ENCODE data around the gene GABBR2.

Gene GABBR2

GRCh38 chr9:98576859-98577258 is 131.9 kb downstream of the GABBR2 start:
- 100% methylated on average over 1 of the region's 3 CpGs for WGBS (ENCODE audit: extremely low coverage, insufficient coverage, insufficient read length)
- Histone ChIP-seq H2AK5ac (ENCODE audit: low read length) (no peak overlapping the region), H3K27ac (ENCODE audit: low read depth, low read length) (no peak overlapping the region)

GRCh38 chr9:98576354-98576753 is 132.4 kb downstream of the GABBR2 start:
- no peak overlapping the region for H3K4me2 ChIP-seq (ENCODE audit: low read length)
- H3K4me3 ChIP-seq (ENCODE audit: low read depth, low read length): no peak overlapping the region
- H2AK5ac ChIP-seq (ENCODE audit: low read length): no peak overlapping the region
- no peak overlapping the region for H2BK5ac ChIP-seq (ENCODE audit: low read depth, low read length, poor library complexity)
- no peak overlapping the region for H4K12ac ChIP-seq (ENCODE audit: low read depth, low read length)
- no peaks in the 10 kb centered on the region for H3K9me3 ChIP-seq (ENCODE audit: insufficient read depth, low read depth, low read length)
- H2AFZ ChIP-seq (ENCODE audit: insufficient read depth, low read length, poor library complexity): no peak overlapping the region
- H3K79me2 ChIP-seq (ENCODE audit: control insufficient read depth, insufficient read depth, low read length, poor library complexity): no peaks in the 10 kb centered on the region
- no peak overlapping the region for H3K14ac ChIP-seq (ENCODE audit: low read length)
- no peak overlapping the region for H3K18ac ChIP-seq (ENCODE audit: low read length)
- H3K4ac ChIP-seq (ENCODE audit: low read depth, low read length): no peak overlapping the region
- H3K9ac ChIP-seq (ENCODE audit: low read length): no peak overlapping the region
- no peaks in the 10 kb centered on the region for H3K79me1 ChIP-seq (ENCODE audit: low read length)
- no peaks in the 10 kb centered on the region for H3K36me3 ChIP-seq (ENCODE audit: control insufficient read depth in 1 of 2, insufficient read depth in 2 of 2, low read length in 2 of 2)
- H3K23ac ChIP-seq (ENCODE audit: low read length): no peak overlapping the region
- H4K91ac ChIP-seq (ENCODE audit: low read depth, low read length): no peak overlapping the region
- H3K27me3 ChIP-seq (ENCODE audit: insufficient read depth, low read length): no peaks in the 10 kb centered on the region
- H2BK120ac ChIP-seq (ENCODE audit: insufficient read depth, low read length, poor library complexity): no peak overlapping the region
- H3K4me1 ChIP-seq (ENCODE audit: control insufficient read depth in 1 of 2, insufficient read depth in 2 of 2, low read length in 2 of 2): no peaks in the 10 kb centered on the region
- DNase-seq: no peak
- no peak overlapping the region for H4K8ac ChIP-seq (ENCODE audit: low read depth, low read length)
- H2BK12ac ChIP-seq (ENCODE audit: low read length): no peak overlapping the region
- WGBS (ENCODE audit: extremely low coverage, insufficient coverage, insufficient read length): no CpG with 5 or more reads among the region's 3 CpGs
- H3K27ac ChIP-seq (ENCODE audit: low read depth, low read length): no peak overlapping the region

More at GRCh38 chr9:98576859-98577258, 131.9 kb downstream of the GABBR2 start:
- no peaks in the 10 kb centered on the region for H3K79me1 ChIP-seq (ENCODE audit: low read length)
- no peaks in the 10 kb centered on the region for H3K9me3 ChIP-seq (ENCODE audit: insufficient read depth, low read depth, low read length)
- DNase-seq: no peak
- no peak overlapping the region for H3K4me2 ChIP-seq (ENCODE audit: low read length)
- H3K27me3 ChIP-seq (ENCODE audit: insufficient read depth, low read length): no peaks in the 10 kb centered on the region
- no peak overlapping the region for H3K9ac ChIP-seq (ENCODE audit: low read length)
- no peaks in the 10 kb centered on the region for H3K4me1 ChIP-seq (ENCODE audit: control insufficient read depth in 1 of 2, insufficient read depth in 2 of 2, low read length in 2 of 2)
- no peak overlapping the region for H3K18ac ChIP-seq (ENCODE audit: low read length)
- no peak overlapping the region for H2BK5ac ChIP-seq (ENCODE audit: low read depth, low read length, poor library complexity)
- no peak overlapping the region for H3K4me3 ChIP-seq (ENCODE audit: low read depth, low read length)
- no peaks in the 10 kb centered on the region for H3K36me3 ChIP-seq (ENCODE audit: control insufficient read depth in 1 of 2, insufficient read depth in 2 of 2, low read length in 2 of 2)
- no peak overlapping the region for H3K23ac ChIP-seq (ENCODE audit: low read length)
- H3K4ac ChIP-seq (ENCODE audit: low read depth, low read length): no peak overlapping the region
- no peak overlapping the region for H4K91ac ChIP-seq (ENCODE audit: low read depth, low read length)
- H3K14ac ChIP-seq (ENCODE audit: low read length): no peak overlapping the region
- H4K12ac ChIP-seq (ENCODE audit: low read depth, low read length): no peak overlapping the region
- no peak overlapping the region for H2AFZ ChIP-seq (ENCODE audit: insufficient read depth, low read length, poor library complexity)
- H2BK120ac ChIP-seq (ENCODE audit: insufficient read depth, low read length, poor library complexity): no peak overlapping the region
- H2BK12ac ChIP-seq (ENCODE audit: low read length): no peak overlapping the region
- no peak overlapping the region for H4K8ac ChIP-seq (ENCODE audit: low read depth, low read length)
- H3K79me2 ChIP-seq (ENCODE audit: control insufficient read depth, insufficient read depth, low read length, poor library complexity): no peaks in the 10 kb centered on the region

GRCh38 chr9:98575379-98576346 is 133.1 kb downstream of the GABBR2 start:
- H2BK120ac ChIP-seq (ENCODE audit: insufficient read depth, low read length, poor library complexity): no peak overlapping the region
- H3K9ac ChIP-seq (ENCODE audit: low read length): no peak overlapping the region
- H3K23ac ChIP-seq (ENCODE audit: low read length): no peak overlapping the region
- H3K79me1 ChIP-seq (ENCODE audit: low read length): no peaks in the 10 kb centered on the region
- no peak overlapping the region for H3K14ac ChIP-seq (ENCODE audit: low read length)
- H4K8ac ChIP-seq (ENCODE audit: low read depth, low read length): no peak overlapping the region
- no peaks in the 10 kb centered on the region for H3K4me1 ChIP-seq (ENCODE audit: control insufficient read depth in 1 of 2, insufficient read depth in 2 of 2, low read length in 2 of 2)
- no peak overlapping the region for H3K4me2 ChIP-seq (ENCODE audit: low read length)
- no peak overlapping the region for H4K12ac ChIP-seq (ENCODE audit: low read depth, low read length)
- H3K4ac ChIP-seq (ENCODE audit: low read depth, low read length): no peak overlapping the region
- no peak overlapping the region for H2AFZ ChIP-seq (ENCODE audit: insufficient read depth, low read length, poor library complexity)
- WGBS (ENCODE audit: extremely low coverage, insufficient coverage, insufficient read length): no CpG with 5 or more reads among the region's 13 CpGs
- H3K79me2 ChIP-seq (ENCODE audit: control insufficient read depth, insufficient read depth, low read length, poor library complexity): no peaks in the 10 kb centered on the region
- H3K27me3 ChIP-seq (ENCODE audit: insufficient read depth, low read length): no peaks in the 10 kb centered on the region
- no peak overlapping the region for H3K4me3 ChIP-seq (ENCODE audit: low read depth, low read length)
- DNase-seq: no peak
- no peak overlapping the region for H2BK5ac ChIP-seq (ENCODE audit: low read depth, low read length, poor library complexity)
- no peak overlapping the region for H4K91ac ChIP-seq (ENCODE audit: low read depth, low read length)
- no peak overlapping the region for H3K27ac ChIP-seq (ENCODE audit: low read depth, low read length)
- H3K9me3 ChIP-seq (ENCODE audit: insufficient read depth, low read depth, low read length): no peaks in the 10 kb centered on the region
- no peak overlapping the region for H2AK5ac ChIP-seq (ENCODE audit: low read length)
- no peak overlapping the region for H3K18ac ChIP-seq (ENCODE audit: low read length)
- no peaks in the 10 kb centered on the region for H3K36me3 ChIP-seq (ENCODE audit: control insufficient read depth in 1 of 2, insufficient read depth in 2 of 2, low read length in 2 of 2)
- no peak overlapping the region for H2BK12ac ChIP-seq (ENCODE audit: low read length)

GRCh38 chr9:98573749-98574278 is 134.9 kb downstream of the GABBR2 start:
- Histone ChIP-seq H3K4me1 (ENCODE audit: control insufficient read depth in 1 of 2, insufficient read depth in 2 of 2, low read length in 2 of 2) (no peaks in the 10 kb centered on the region), H2AK5ac (ENCODE audit: low read length) (no peak overlapping the region), H3K9ac (ENCODE audit: low read length) (no peak overlapping the region), H4K8ac (ENCODE audit: low read depth, low read length) (no peak overlapping the region), H3K79me1 (ENCODE audit: low read length) (no peaks in the 10 kb centered on the region), H3K79me2 (ENCODE audit: control insufficient read depth, insufficient read depth, low read length, poor library complexity) (no peaks in the 10 kb centered on the region), H3K27me3 (ENCODE audit: insufficient read depth, low read length) (no peaks in the 10 kb centered on the region), H4K12ac (ENCODE audit: low read depth, low read length) (no peak overlapping the region), H3K4me3 (ENCODE audit: low read depth, low read length) (no peak overlapping the region), H3K27ac (ENCODE audit: low read depth, low read length) (no peak overlapping the region), H3K4me2 (ENCODE audit: low read length) (no peak overlapping the region), H3K14ac (ENCODE audit: low read length) (no peak overlapping the region), H3K36me3 (ENCODE audit: control insufficient read depth in 1 of 2, insufficient read depth in 2 of 2, low read length in 2 of 2) (no peaks in the 10 kb centered on the region), H2BK5ac (ENCODE audit: low read depth, low read length, poor library complexity) (no peak overlapping the region), H2BK120ac (ENCODE audit: insufficient read depth, low read length, poor library complexity) (no peak overlapping the region), H3K9me3 (ENCODE audit: insufficient read depth, low read depth, low read length) (no peaks in the 10 kb centered on the region), H3K4ac (ENCODE audit: low read depth, low read length) (no peak overlapping the region), H4K91ac (ENCODE audit: low read depth, low read length) (no peak overlapping the region), H3K23ac (ENCODE audit: low read length) (no peak overlapping the region), H3K18ac (ENCODE audit: low read length) (no peak overlapping the region), H2BK12ac (ENCODE audit: low read length) (no peak overlapping the region), H2AFZ (ENCODE audit: insufficient read depth, low read length, poor library complexity) (no peak overlapping the region)
- DNase-seq: no peak
- WGBS (ENCODE audit: extremely low coverage, insufficient coverage, insufficient read length): no CpG with 5 or more reads among the region's 5 CpGs

Data from trophoblast cell (in vitro differentiated cells and primary cell).